LoVo (cell line): Measurements from ENCODE around the gene EFTUD2.
A peak's percentile ranks its signal among the peaks of the same experiment; 100 is the strongest.

Source experiments
- DNase-seq: peaks from one replicate; pipeline ENCODE4 v3.0.0-alpha.2; 2016; ENCODE audit warnings: low spot score

EFTUD2 gene

GRCh38 chr17:44887971-44888954 lies 11.0 kb downstream of the EFTUD2 start:
- no peak for DNase-seq

- DNase-seq, result no peak
These were observed 12.2 kb downstream of the EFTUD2 start for GRCh38 chr17:44887016-44887415.

- DNase-seq, result no peak
These were observed 14.3 kb downstream of the EFTUD2 start for GRCh38 chr17:44884941-44885340.

GRCh38 chr17:44881145-44881544 lies 18.1 kb downstream of the EFTUD2 start:
- no peak for DNase-seq

- no peak for DNase-seq
These were observed 19.2 kb downstream of the EFTUD2 start for GRCh38 chr17:44880062-44880461.

- DNase-seq, result no peak
These were observed 19.9 kb downstream of the EFTUD2 start for GRCh38 chr17:44879376-44879775.

GRCh38 chr17:44878627-44879221 lies 20.5 kb downstream of the EFTUD2 start:
- DNase-seq, result no peak

GRCh38 chr17:44877121-44877520 lies 22.1 kb downstream of the EFTUD2 start:
- no peak for DNase-seq

- no peak for DNase-seq
These were observed 23.5 kb downstream of the EFTUD2 start for GRCh38 chr17:44875761-44876160.

- DNase-seq, result no peak
These were observed 27.0 kb downstream of the EFTUD2 start for GRCh38 chr17:44872131-44872768.

- no peak for DNase-seq
These were observed 27.7 kb downstream of the EFTUD2 start for GRCh38 chr17:44871556-44871955.

- no peak for DNase-seq
These were observed 31.4 kb downstream of the EFTUD2 start for GRCh38 chr17:44867841-44868240.

GRCh38 chr17:44865931-44866330 lies 33.3 kb downstream of the EFTUD2 start:
- DNase-seq, result no peak

GRCh38 chr17:44865231-44865660 lies 34.0 kb downstream of the EFTUD2 start:
- DNase-seq, result peak; percentile 58

- no peak for DNase-seq
These were observed 34.4 kb downstream of the EFTUD2 start for GRCh38 chr17:44864831-44865230.

GRCh38 chr17:44863061-44863918 lies 36.0 kb downstream of the EFTUD2 start:
- no peak for DNase-seq

- no peak for DNase-seq
These were observed 36.8 kb downstream of the EFTUD2 start for GRCh38 chr17:44862278-44862914.

- no peak for DNase-seq
These were observed 39.5 kb downstream of the EFTUD2 start for GRCh38 chr17:44859701-44860100.

- no peak for DNase-seq
These were observed 45.1 kb downstream of the EFTUD2 start for GRCh38 chr17:44854192-44854591.

- no peak for DNase-seq
These were observed 48.6 kb downstream of the EFTUD2 start for GRCh38 chr17:44850612-44851011.

GRCh38 chr17:44850025-44850424 lies 49.2 kb downstream of the EFTUD2 start:
- DNase-seq, result no peak
